GM19023 (cell line): ENCODE data around the gene PBX4.
A peak's percentile ranks its signal among the peaks of the same experiment; 100 is the strongest.

ENCODE experiments used
- ATAC-seq: cut with Tn5 transposase; IDR thresholded peaks from one replicate; pipeline ENCODE4 v1.9.1; 2021; ENCODE audit warnings: mild to moderate bottlenecking, moderate library complexity; ENCODE audit not compliant: unreplicated experiment

Gene PBX4

DNA sequence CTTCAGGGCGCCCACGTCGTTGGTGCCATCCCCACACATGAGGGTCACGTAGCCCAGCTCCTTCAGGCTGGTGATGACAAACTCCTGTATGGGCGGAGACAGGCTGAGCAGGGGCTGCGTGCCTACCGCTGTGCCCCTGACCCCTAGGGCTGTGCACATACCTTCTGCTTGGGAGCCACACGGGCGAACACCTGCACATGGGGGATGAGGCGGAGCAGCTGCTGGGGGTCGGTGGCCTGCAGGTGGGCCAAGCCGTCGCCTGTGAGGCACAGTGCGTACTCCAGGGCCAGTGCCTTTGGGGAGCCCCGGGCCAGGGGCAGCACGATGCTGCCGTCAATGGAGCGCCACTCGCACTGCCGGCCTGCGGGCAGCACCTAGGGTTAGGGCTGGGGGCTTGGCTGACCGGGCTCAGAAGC is 31.1 kb upstream of the PBX4 start:
- ATAC-seq: no peak

- no peak for ATAC-seq
Measured at GRCh38 chr19:19649155-19649554, 30.7 kb upstream of the PBX4 start.

GRCh38 chr19:19647037-19647835 is 28.7 kb upstream of the PBX4 start:
- ATAC-seq: no peak

- no peak for ATAC-seq
Measured at GRCh38 chr19:19645233-19645870, 26.9 kb upstream of the PBX4 start.

DNA sequence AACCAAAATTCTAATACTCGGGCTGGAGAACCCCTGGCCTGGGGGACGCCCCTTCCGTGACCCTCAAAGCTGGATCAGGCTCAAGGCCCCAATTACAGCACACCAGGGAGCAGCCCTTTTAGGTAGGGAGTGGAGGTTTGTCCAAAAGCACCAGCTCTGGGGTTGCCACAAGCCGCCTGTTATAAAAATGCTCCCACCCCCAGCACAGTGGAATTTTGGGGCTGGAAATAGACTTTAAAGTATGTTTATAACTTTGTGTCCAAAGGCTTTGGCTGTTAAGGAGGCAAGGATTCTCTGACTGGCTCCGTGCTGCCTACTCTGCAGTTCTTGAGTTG is 25.5 kb upstream of the PBX4 start:
- ATAC-seq: no peak

DNA sequence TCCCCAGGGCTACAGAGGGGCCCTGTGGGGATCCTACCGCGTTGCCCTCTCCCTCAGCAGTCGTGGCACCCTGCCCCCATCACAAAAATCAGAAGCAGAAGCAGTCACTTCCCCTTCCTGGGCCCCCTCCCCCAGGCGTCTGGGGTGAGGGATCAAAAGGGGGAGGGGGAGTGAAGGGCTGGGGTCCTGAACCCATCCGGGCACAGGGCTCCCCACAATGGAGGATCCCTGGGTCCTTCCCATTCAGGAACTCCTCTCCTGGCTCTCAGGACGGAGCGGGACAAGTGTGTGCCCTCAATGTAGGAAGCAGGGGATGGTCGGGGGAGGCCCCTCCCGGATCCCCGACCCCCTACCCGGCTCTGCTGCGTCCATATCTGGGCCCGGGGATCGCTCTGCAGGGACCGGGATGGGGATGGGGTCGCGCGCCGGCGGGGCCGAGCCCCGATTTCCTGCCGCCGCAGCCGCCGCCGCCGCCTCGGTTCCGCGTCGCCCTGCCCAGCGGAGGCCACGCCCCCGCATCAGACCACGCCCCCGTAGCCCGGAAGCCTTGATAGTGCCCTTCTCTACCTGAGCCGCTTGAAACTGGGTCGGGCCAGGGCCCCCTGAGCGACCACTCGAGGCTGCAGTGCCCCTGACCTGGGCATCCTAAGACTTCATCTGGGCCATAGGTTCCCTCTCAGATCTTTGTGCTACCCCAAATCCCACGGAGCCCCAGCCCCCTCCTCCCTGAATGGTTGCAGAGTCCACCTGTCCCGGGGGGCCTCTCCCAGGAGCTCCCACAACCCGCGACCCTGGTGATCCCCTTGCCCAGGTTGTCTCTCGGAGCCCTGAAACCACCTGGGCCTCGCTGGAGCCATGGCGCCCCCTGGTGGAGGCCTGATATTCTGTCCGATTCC is 24.9 kb upstream of the PBX4 start, which contains the start of gene GMIP:
Gene GMIP (minus strand): TSS at position 500 of the 896 bp plus-strand sequence. CDS start 128 bp downstream, at position 372.
- ATAC-seq: peak; percentile 71

- peak; percentile 15 for ATAC-seq
Measured at GRCh38 chr19:19642506-19643157, 24.1 kb upstream of the PBX4 start.

DNA sequence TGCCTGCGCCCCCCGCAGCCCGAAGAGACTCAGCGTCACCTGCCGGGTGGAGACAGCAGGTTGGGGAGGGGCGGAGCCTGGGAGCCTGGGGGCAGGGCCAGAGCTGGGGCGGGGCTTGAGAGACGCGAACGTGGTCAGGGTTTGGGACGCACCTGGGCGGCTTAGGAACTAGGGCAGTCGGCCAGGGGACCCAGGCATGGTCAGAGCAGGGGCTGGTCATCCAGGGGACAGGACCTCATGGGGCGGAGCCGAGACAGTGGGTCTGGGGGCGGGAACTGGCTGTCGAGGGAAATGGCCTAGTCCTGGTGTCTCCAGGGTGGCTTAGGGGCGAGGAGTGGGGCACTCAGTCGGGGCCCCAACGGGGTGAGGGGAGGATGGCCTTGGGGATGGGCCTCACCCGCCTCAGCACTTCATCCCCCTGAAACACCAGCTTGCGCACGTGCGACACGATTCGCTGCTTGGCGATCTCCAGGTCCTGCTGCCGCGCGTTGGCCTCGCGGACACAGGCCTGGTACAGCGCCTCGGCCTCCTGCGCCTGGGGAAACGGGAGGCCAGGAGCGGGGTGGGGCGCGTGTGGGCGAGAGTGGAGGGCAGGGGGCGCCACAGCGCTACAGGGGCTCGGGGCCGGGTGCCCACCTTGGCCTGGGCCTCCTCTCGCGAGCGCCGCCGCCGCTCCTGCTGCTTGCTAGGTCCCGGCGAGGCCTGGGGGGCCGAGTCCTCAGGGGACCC is 19.2 kb upstream of the PBX4 start:
- no peak for ATAC-seq

DNA sequence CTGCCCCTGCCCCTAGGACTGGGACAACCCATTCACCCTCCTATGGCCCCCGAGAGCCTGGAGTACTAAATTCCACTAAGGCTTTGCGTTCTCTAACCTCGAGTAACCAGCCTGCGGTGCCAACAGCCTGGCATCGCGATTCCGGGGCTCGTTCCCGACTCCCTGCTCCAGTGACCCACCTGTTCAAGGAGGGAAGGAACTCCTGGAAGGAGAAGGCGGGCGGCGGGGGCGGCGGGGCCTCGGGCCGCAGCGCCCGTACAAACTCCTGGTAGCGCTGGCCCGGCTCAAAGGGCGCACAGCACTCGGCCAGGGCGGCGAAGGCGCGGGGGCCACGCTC is 18.7 kb upstream of the PBX4 start:
- no peak for ATAC-seq

GRCh38 chr19:19636573-19637185 is 18.2 kb upstream of the PBX4 start:
- no peak for ATAC-seq

DNA sequence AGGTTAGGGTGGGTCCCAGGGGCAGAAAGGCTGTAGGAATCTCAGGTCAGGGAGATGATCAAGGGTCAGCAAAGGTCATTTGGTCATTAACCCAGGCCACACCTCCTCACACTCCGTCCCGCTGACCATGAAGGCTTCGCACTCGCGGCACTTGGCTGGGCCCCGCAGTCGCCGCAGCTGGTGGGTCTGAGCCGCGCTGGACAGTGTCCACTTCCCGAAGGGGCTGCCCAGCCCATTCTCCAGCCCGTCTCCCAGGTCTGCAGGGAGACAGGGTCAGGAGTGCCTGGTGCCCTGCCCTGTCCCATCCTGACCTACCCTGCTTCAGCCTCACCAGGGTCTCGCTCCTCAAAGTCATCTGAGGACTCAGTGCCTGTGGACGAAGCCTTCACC is 16.8 kb upstream of the PBX4 start:
- ATAC-seq: no peak

DNA sequence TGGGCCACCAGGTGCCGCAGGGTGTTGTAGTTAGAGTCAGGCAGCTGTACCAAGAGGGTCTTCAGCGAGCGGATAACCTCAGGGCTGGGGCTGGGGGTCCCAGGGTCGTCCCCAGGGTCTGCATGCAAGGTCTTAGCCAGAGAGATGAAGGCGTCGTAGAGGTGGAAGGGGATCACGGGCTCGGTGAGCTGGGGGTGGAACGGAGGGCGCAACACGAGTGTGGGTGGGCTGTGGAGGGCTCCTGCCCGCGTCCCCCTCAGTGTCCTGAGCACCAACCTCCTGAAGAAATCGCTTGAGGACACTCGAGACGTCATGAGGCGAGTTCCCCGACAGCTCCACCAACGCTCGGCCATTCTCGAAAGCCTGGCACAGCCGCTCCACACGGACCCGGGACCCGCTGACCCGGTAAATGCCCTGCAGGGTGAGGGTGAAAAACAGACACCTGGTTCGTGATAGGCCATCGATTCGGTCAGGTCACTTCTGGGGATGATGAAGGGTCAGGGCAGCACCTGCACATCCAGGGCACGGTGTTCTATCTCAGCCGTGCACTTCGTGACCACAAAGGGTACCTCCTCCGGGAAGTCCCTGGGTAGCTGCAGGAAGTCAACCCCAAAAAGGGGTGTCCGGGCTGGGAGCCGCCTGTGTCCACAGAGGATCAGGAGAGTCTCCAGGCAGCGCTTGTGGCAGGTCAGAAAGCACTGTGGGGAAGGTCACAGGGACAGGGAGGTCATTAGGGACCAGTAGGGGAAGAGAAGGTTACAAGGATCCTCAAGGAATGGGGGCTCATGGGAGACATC is 16.2 kb upstream of the PBX4 start:
- no peak for ATAC-seq

- ATAC-seq: no peak
Measured at GRCh38 chr19:19633711-19634515, 15.4 kb upstream of the PBX4 start.

DNA sequence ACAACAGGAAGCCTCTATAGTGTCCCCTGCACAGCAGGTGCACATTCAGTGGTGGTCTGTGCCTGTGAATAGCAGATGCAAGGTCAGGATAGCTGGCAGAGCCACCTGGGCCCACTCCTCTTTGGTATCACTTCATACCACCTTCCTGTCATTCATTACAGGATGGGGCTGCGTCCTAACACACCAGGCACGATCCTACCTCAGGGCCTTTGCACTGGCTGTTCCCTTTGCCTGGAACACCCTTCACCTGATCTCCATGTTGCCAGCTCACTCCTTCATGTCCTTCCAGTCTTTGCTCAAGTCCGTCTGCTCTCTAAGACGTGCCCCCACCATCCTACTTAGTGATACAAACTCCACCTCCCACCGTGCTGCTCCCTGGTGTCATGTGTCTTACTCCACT is 14.2 kb upstream of the PBX4 start:
- no peak for ATAC-seq

- ATAC-seq: no peak
Measured at GRCh38 chr19:19631346-19631745, 12.9 kb upstream of the PBX4 start.

DNA sequence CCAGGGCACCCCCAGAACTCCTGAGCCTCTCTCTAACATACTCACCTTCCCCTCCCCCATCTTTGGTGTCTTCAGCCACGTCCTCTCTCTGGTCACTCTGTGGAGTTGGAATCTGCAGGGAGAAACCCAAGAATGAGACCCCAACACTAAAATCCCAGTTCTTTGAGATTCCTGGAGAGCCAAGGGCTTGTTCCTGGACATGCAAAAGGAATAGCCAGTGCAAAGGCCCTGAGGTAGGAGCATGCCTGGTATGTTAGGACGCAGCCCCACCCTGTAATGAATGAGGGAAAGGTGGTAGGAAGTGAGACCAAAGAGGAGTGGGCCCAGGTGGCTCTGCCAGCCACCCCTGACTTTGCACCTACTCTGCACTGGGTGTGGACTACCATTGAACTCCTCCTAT is 11.9 kb upstream of the PBX4 start:
- no peak for ATAC-seq

DNA sequence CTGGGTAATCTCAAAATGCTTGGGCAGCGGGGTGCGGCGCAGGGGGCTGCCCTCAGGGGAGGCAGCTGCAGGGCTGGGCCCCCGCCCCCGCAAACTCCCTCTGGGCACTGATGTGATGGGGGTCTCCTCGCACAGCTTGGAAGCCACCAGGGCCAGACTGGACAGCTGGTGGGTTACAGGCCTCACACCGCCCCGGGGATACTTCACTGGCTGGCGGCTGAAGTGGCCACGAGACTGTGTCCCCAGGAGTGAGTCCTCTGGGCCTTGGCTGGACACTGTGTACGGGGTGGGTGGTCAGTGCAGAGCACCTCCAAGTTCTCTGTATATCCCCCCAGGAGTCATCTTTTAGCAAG is 11.6 kb upstream of the PBX4 start:
- ATAC-seq: no peak

DNA sequence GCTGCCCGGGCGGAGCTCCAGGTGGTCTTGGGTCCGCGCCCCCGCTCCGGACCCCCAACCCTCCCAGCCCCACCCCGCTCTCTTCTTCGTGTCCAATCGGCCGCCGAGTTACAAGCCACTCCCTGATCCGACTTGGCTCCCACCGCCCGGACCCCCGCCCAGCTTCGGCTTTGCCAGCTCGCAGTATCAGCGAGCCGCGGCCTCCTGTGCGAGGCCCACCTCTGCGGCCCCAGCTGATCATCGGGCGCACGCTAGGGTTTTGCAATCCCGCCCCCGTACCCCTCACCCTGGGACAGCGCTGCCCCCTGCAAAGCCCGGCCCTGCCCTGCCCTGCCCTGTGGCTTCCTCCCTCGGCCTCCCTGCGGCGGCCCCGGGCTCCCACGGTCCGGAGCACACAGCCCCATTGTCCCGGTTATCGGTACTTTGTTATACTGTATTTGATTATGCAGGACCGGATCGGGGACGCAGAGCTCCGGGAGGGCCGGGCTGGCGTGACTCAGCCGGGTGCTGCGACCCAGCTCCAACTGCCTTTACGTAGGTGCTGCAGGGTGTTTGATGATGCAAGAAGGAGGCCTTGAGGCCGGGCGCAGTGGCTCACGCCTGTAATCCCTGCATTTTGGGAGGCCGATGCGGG is 10.1 kb upstream of the PBX4 start:
- peak; percentile 17 for ATAC-seq
